Measurements from ENCODE around the gene ARHGEF39. TPM values are rescaled to one million over a fixed set of nuclear protein-coding genes. Genes with fewer than 3 reads are reported as not detected.
"Not testable (repeated sequence)": the region's sequence is repeated elsewhere in the genome, so short reads cannot be mapped to it uniquely, and the experiment has no call there.

Gene ARHGEF39
- total and polyA plus RNA-seq, 8 donors: 1.5 to 17.7 (median 10.0) TPM

- Histone ChIP-seq H3K9me3 (no peaks in the 10 kb centered on the region), H3K36me3 (no peaks in the 10 kb centered on the region), H3K27me3 (no peaks in the 10 kb centered on the region), H3K4me1 (peaks cover 4 to 63% of the 10 kb centered on the region in 2 donors), H3K27ac (peak overlapping the region; percentile 7 to 55), H3K4me3 (peak overlapping the region in 1 of 2 donors; percentile 27)
- no peak for ATAC-seq
- DNase-seq: no peak
- intact Hi-C loops (cut with DNase I): no loop called here
- TF ChIP-seq CTCF (IDR thresholded peaks at IDR 0.05): no peak
These were observed 15.3 kb downstream of the ARHGEF39 start for GRCh38 chr9:35649431-35650340.

GRCh38 chr9:35646533-35647265 lies 18.3 kb downstream of the ARHGEF39 start:
- Histone ChIP-seq H3K9me3 (no peaks in the 10 kb centered on the region), H3K27ac (peak overlapping the region; percentile 89 to 91), H3K4me3 (peak overlapping the region; percentile 48 to 56), H3K4me1 (peaks cover 4 to 66% of the 10 kb centered on the region in 2 donors), H3K27me3 (no peaks in the 10 kb centered on the region), H3K36me3 (no peaks in the 10 kb centered on the region)
- ATAC-seq (peak; percentile 98), DNase-seq (peak; percentile 94 to 100 (median 96))
- intact Hi-C loops (cut with DNase I): no loop called here
- TF ChIP-seq CTCF (IDR thresholded peaks at IDR 0.05): peak; percentile 86 to 99

- Histone ChIP-seq H3K9me3 (no peaks in the 10 kb centered on the region), H3K4me3 (peak overlapping the region; percentile 48 to 56), H3K27ac (peak overlapping the region; percentile 89 to 91), H3K36me3 (no peaks in the 10 kb centered on the region), H3K27me3 (no peaks in the 10 kb centered on the region), H3K4me1 (peaks cover 4 to 70% of the 10 kb centered on the region in 2 donors)
- ATAC-seq: peak; percentile 62
- TF ChIP-seq CTCF (IDR thresholded peaks at IDR 0.05): no peak
- intact Hi-C loops (cut with DNase I): no loop called here
- peak in 2 of 4 donors; percentile 72 to 73 for DNase-seq
These were observed 18.9 kb downstream of the ARHGEF39 start for GRCh38 chr9:35646153-35646532.

GRCh38 chr9:35645736-35646135 lies 19.3 kb downstream of the ARHGEF39 start:
- DNase-seq; ATAC-seq; H3K36me3 ChIP-seq; H3K27me3 ChIP-seq; intact Hi-C loops (cut with DNase I); H3K9me3 ChIP-seq: not testable (repeated sequence)
- peak overlapping the region; percentile 48 to 56 for H3K4me3 ChIP-seq
- H3K4me1 ChIP-seq: peaks cover 4 to 70% of the 10 kb centered on the region in 2 donors
- H3K27ac ChIP-seq: peak overlapping the region; percentile 89 to 91

GRCh38 chr9:35643046-35643445 lies 21.9 kb downstream of the ARHGEF39 start:
- no peak for ATAC-seq
- no peak for DNase-seq
- H3K36me3 ChIP-seq: no peaks in the 10 kb centered on the region
- peaks cover 0 to 53% of the 10 kb centered on the region in 2 donors for H3K4me1 ChIP-seq
- intact Hi-C loops (cut with DNase I): no loop called here
- H3K27me3 ChIP-seq: no peaks in the 10 kb centered on the region
- H3K27ac ChIP-seq: no peak overlapping the region
- H3K9me3 ChIP-seq: no peaks in the 10 kb centered on the region
- no peak overlapping the region for H3K4me3 ChIP-seq
- no peak for TF ChIP-seq CTCF (IDR thresholded peaks at IDR 0.05)

- H3K4me3 ChIP-seq; DNase-seq; ATAC-seq; H3K9me3 ChIP-seq; H3K27ac ChIP-seq; H3K36me3 ChIP-seq; intact Hi-C loops (cut with DNase I); H3K27me3 ChIP-seq: not testable (repeated sequence)
- peaks cover 0 to 50% of the 10 kb centered on the region in 2 donors for H3K4me1 ChIP-seq
These were observed 23.5 kb downstream of the ARHGEF39 start for GRCh38 chr9:35641478-35641877.

GRCh38 chr9:35640431-35640830 lies 24.6 kb downstream of the ARHGEF39 start:
- ATAC-seq; H3K36me3 ChIP-seq; H3K27me3 ChIP-seq; intact Hi-C loops (cut with DNase I); H3K27ac ChIP-seq; DNase-seq; H3K9me3 ChIP-seq; H3K4me3 ChIP-seq: not testable (repeated sequence)
- H3K4me1 ChIP-seq: peaks cover 0 to 45% of the 10 kb centered on the region in 2 donors
